Peyer's patch (tissue), 4 donors: ENCODE measurements around the gene ADGRF4. TPM values are rescaled to one million over a fixed set of nuclear protein-coding genes. Genes with fewer than 3 reads are reported as not detected.

Experiments
- DNase-seq, 3 donors: peaks; one replicate each; pipeline ENCODE4 v3.0.0-alpha.2; 2017 to 2019
- H3K27ac ChIP-seq, 4 donors: fragments of 200-600 bp; sonication (generic); one replicate each; pipeline ENCODE4 v1.5.1; 2016 to 2019
- H3K27me3 ChIP-seq, 2 donors: fragments of 200-600 bp; sonication (generic); one replicate each; pipeline ENCODE4 v1.5.1; 2019
- H3K36me3 ChIP-seq, 3 donors: fragments of 200-600 bp; sonication (generic); one replicate each; pipeline ENCODE4 v1.5.1; 2016 to 2019
- H3K4me1 ChIP-seq, 4 donors: fragments of 200-600 bp; sonication (generic); one replicate each; pipeline ENCODE4 v1.5.1; 2016 to 2019
- H3K4me3 ChIP-seq, 4 donors: fragments of 200-600 bp; sonication (generic); 1 replicate in 3 of 4; 2 replicates in 1 of 4; pipeline ENCODE4 v1.5.1; 2016 to 2019; ENCODE audit warnings: mild to moderate bottlenecking in 1 of 4
- H3K9me3 ChIP-seq, 4 donors: fragments of 200-600 bp; sonication (generic); one replicate each; pipeline ENCODE4 v1.5.1; 2016 to 2019; ENCODE audit warnings: mild to moderate bottlenecking in 1 of 4
- CTCF ChIP-seq, 6 experiments: fragments of 450-650 bp in 4 of 6; fragments of 200-600 bp in 2 of 6; sonication (generic) in 1 of 6; IDR thresholded peaks; one replicate each; pipeline ENCODE4 v1.5.1; 2017 to 2019; ENCODE audit warnings: antibody characterized with exemption in 6 of 6, mild to moderate bottlenecking in 3 of 6, moderate library complexity in 1 of 6
- POLR2A ChIP-seq, 2 donors: fragments of 450-650 bp; IDR thresholded peaks; one replicate each; pipeline ENCODE4 v1.5.1; 2017; ENCODE audit warnings: antibody characterized with exemption in 2 of 2, mild to moderate bottlenecking in 2 of 2, moderate library complexity in 2 of 2
- total RNA-seq, 4 donors: library from RNA; depleted of rRNA; stranded (reverse); fragments of >200 nt; gene quantifications; one replicate each; pipeline ENCODE4 v1.1.0, GENCODE V29; 2016

The ADGRF4 gene
- total RNA-seq, 4 donors from 2014 or later = 0.18 to 0.80 (median 0.57) TPM; not detected in 1

GRCh38 chr6:47670851-47671250 lies 27.5 kb upstream of the ADGRF4 start:
- TF ChIP-seq CTCF (IDR thresholded peaks at IDR 0.05) (no peak), POLR2A (IDR thresholded peaks at IDR 0.05) (no peak)
- DNase-seq = no peak
- H3K36me3 ChIP-seq = no peaks in the 10 kb centered on the region
- no peaks in the 10 kb centered on the region for H3K27me3 ChIP-seq
- H3K4me1 ChIP-seq = no peaks in the 10 kb centered on the region
- no peaks in the 10 kb centered on the region for H3K9me3 ChIP-seq
- no peak overlapping the region for H3K27ac ChIP-seq
- no peak overlapping the region for H3K4me3 ChIP-seq

GRCh38 chr6:47671777-47672176 lies 26.6 kb upstream of the ADGRF4 start:
- Histone ChIP-seq H3K36me3 (no peaks in the 10 kb centered on the region), H3K9me3 (no peaks in the 10 kb centered on the region), H3K4me3 (no peak overlapping the region), H3K27ac (no peak overlapping the region), H3K27me3 (no peaks in the 10 kb centered on the region), H3K4me1 (no peaks in the 10 kb centered on the region)
- DNase-seq = no peak
- no peak for TF ChIP-seq POLR2A (IDR thresholded peaks at IDR 0.05)
- no peak for TF ChIP-seq CTCF (IDR thresholded peaks at IDR 0.05)

- no peaks in the 10 kb centered on the region for H3K36me3 ChIP-seq
- H3K9me3 ChIP-seq = no peaks in the 10 kb centered on the region
- no peaks in the 10 kb centered on the region for H3K4me1 ChIP-seq
- H3K4me3 ChIP-seq = no peak overlapping the region
- no peak overlapping the region for H3K27ac ChIP-seq
- no peaks in the 10 kb centered on the region for H3K27me3 ChIP-seq
- no peak for DNase-seq
- TF ChIP-seq CTCF (IDR thresholded peaks at IDR 0.05) = no peak
- TF ChIP-seq POLR2A (IDR thresholded peaks at IDR 0.05) = no peak
These were observed 25.6 kb upstream of the ADGRF4 start for GRCh38 chr6:47672816-47673215.

- no peak overlapping the region for H3K4me3 ChIP-seq
- H3K4me1 ChIP-seq = no peaks in the 10 kb centered on the region
- no peaks in the 10 kb centered on the region for H3K9me3 ChIP-seq
- TF ChIP-seq POLR2A (IDR thresholded peaks at IDR 0.05) (no peak), CTCF (IDR thresholded peaks at IDR 0.05) (no peak)
- H3K27me3 ChIP-seq = no peaks in the 10 kb centered on the region
- no peaks in the 10 kb centered on the region for H3K36me3 ChIP-seq
- no peak for DNase-seq
- no peak overlapping the region for H3K27ac ChIP-seq
These were observed 23.7 kb upstream of the ADGRF4 start for GRCh38 chr6:47674673-47675072.

GRCh38 chr6:47677381-47678100 lies 20.8 kb upstream of the ADGRF4 start:
- no peak overlapping the region for H3K27ac ChIP-seq
- H3K9me3 ChIP-seq = no peaks in the 10 kb centered on the region
- no peaks in the 10 kb centered on the region for H3K4me1 ChIP-seq
- H3K36me3 ChIP-seq = no peaks in the 10 kb centered on the region
- no peaks in the 10 kb centered on the region for H3K27me3 ChIP-seq
- TF ChIP-seq CTCF (IDR thresholded peaks at IDR 0.05) = no peak
- TF ChIP-seq POLR2A (IDR thresholded peaks at IDR 0.05) = no peak
- no peak overlapping the region for H3K4me3 ChIP-seq
- DNase-seq = no peak
